Neural progenitor cell (in vitro differentiated cells): ENCODE data around the gene BMPER. TPM values are rescaled to one million over a fixed set of nuclear protein-coding genes. Genes with fewer than 3 reads are reported as not detected.

Experiments
- DNase-seq: peaks from one replicate; pipeline ENCODE4 v3.0.0-alpha.2; 2016; ENCODE audit warnings: low spot score
- H2AFZ ChIP-seq: fragments of 200-600 bp; sonication (generic); replicated peaks from 2 replicates; pipeline ENCODE4 v1.6.1; 2016; ENCODE audit warnings: antibody characterized with exemption
- H3F3A ChIP-seq: fragments of 200-600 bp; sonication (generic); 2 replicates; pipeline ENCODE4 v1.6.1; 2016; ENCODE audit warnings: antibody characterized with exemption, low read depth
- H3K27ac ChIP-seq: fragments of 200-600 bp; sonication (generic); 2 replicates; pipeline ENCODE4 v1.5.1; 2016; ENCODE audit warnings: mild to moderate bottlenecking
- H3K27me3 ChIP-seq: fragments of 200-600 bp; sonication (generic); 2 replicates; pipeline ENCODE4 v1.6.1; 2016; ENCODE audit warnings: mild to moderate bottlenecking, moderate library complexity
- H3K36me3 ChIP-seq: fragments of 200-600 bp; sonication (generic); 2 replicates; pipeline ENCODE4 v1.5.1; 2016
- H3K4me1 ChIP-seq: fragments of 200-600 bp; sonication (generic); 2 replicates; pipeline ENCODE4 v1.6.1; 2016; ENCODE audit warnings: mixed run types
- H3K4me2 ChIP-seq: fragments of 200-600 bp; sonication (generic); 2 replicates; pipeline ENCODE4 v1.6.1; 2016
- H3K4me3 ChIP-seq: fragments of 200-600 bp; sonication (generic); 2 replicates; pipeline ENCODE4 v1.5.1; 2016
- H3K79me2 ChIP-seq: fragments of 200-600 bp; sonication (generic); 2 replicates; pipeline ENCODE4 v1.6.1; 2016; ENCODE audit warnings: low read depth
- H3K9ac ChIP-seq: fragments of 200-600 bp; sonication (generic); 2 replicates; pipeline ENCODE4 v1.6.1; 2016
- H3K9me3 ChIP-seq: fragments of 200-600 bp; sonication (generic); 2 replicates; pipeline ENCODE4 v1.5.1; 2016; ENCODE audit warnings: low read depth
- H4K20me1 ChIP-seq: fragments of 200-600 bp; sonication (generic); 2 replicates; pipeline ENCODE4 v1.6.1; 2016; ENCODE audit warnings: low read depth
- H3K27ac Mint-ChIP-seq: 3 replicates; pipeline ENCODE4 v1.8.0; 2021; ENCODE audit warnings: mixed read lengths
- H3K27me3 Mint-ChIP-seq: 2 replicates; pipeline ENCODE4 v1.8.0; 2022; ENCODE audit warnings: low read depth, mild to moderate bottlenecking, inconsistent platforms, moderate library complexity, mixed read lengths; ENCODE audit not compliant: insufficient read depth
- H3K36me3 Mint-ChIP-seq: 3 replicates; pipeline ENCODE4 v1.8.0; 2021; ENCODE audit warnings: mixed read lengths
- H3K4me1 Mint-ChIP-seq: 3 replicates; pipeline ENCODE4 v1.8.0; 2021; ENCODE audit warnings: mixed read lengths
- H3K4me3 Mint-ChIP-seq: 3 replicates; pipeline ENCODE4 v1.8.0; 2021; ENCODE audit warnings: mild to moderate bottlenecking, moderate library complexity, mixed read lengths
- H3K9me3 Mint-ChIP-seq: 3 replicates; pipeline ENCODE4 v1.8.0; 2020; ENCODE audit warnings: mixed read lengths
- CTCF ChIP-seq: fragments of 200-600 bp; sonication (generic); IDR thresholded peaks from 2 replicates; pipeline ENCODE4 v1.5.1; 2017; ENCODE audit warnings: antibody characterized with exemption, mild to moderate bottlenecking
- EZH2 ChIP-seq: fragments of 200-600 bp; sonication (generic); IDR thresholded peaks from 2 replicates; pipeline ENCODE4 v1.6.1; 2017; ENCODE audit warnings: antibody characterized with exemption, mild to moderate bottlenecking, moderate library complexity
- EZH2phosphoT487 ChIP-seq: fragments of 200-600 bp; sonication (generic); IDR thresholded peaks from 2 replicates; pipeline ENCODE4 v1.6.1; 2017; ENCODE audit warnings: antibody characterized with exemption
- total RNA-seq: library from RNA; depleted of rRNA; stranded (reverse); fragments of >200 nt; gene quantifications from 2 replicates; pipeline ENCODE4 v1.2.3, GENCODE V29; 2015; ENCODE audit warnings: low replicate concordance

Gene BMPER
- total RNA-seq, 1 donor from 2014 or later, result 1.2 TPM

GRCh38 chr7:33950047-33950714 is 44.8 kb downstream of the BMPER start:
- no peaks in the 10 kb centered on the region for H3K36me3 Mint-ChIP-seq
- H3K27me3 Mint-ChIP-seq, result peaks cover 7% of the 10 kb centered on the region
- no peaks in the 10 kb centered on the region for H4K20me1 ChIP-seq
- H3K27me3 ChIP-seq, result no peaks in the 10 kb centered on the region
- no peak overlapping the region for H2AFZ ChIP-seq
- no peaks in the 10 kb centered on the region for H3K79me2 ChIP-seq
- TF ChIP-seq EZH2phosphoT487 (no peak), EZH2 (no peak), CTCF (no peak)
- H3K9ac ChIP-seq, result no peak overlapping the region
- H3K27ac ChIP-seq, result no peak overlapping the region
- no peak overlapping the region for H3K4me3 Mint-ChIP-seq
- H3F3A ChIP-seq, result no peaks in the 10 kb centered on the region
- no peaks in the 10 kb centered on the region for H3K9me3 ChIP-seq
- H3K4me1 ChIP-seq, result peaks cover 2% of the 10 kb centered on the region
- no peak overlapping the region for H3K4me2 ChIP-seq
- H3K27ac Mint-ChIP-seq, result no peak overlapping the region
- H3K36me3 ChIP-seq, result no peaks in the 10 kb centered on the region
- H3K9me3 Mint-ChIP-seq, result no peaks in the 10 kb centered on the region
- no peak for DNase-seq
- peaks cover 6% of the 10 kb centered on the region for H3K4me1 Mint-ChIP-seq
- no peak overlapping the region for H3K4me3 ChIP-seq

GRCh38 chr7:33952824-33953223 is 47.5 kb downstream of the BMPER start:
- Histone ChIP-seq H3K27ac (no peak overlapping the region), H3K4me3 (no peak overlapping the region), H3F3A (no peaks in the 10 kb centered on the region), H4K20me1 (no peaks in the 10 kb centered on the region), H3K27me3 (no peaks in the 10 kb centered on the region), H3K4me1 (no peaks in the 10 kb centered on the region), H3K79me2 (no peaks in the 10 kb centered on the region), H3K4me2 (no peak overlapping the region), H2AFZ (no peak overlapping the region), H3K9ac (no peak overlapping the region), H3K9me3 (no peaks in the 10 kb centered on the region), H3K36me3 (no peaks in the 10 kb centered on the region)
- Mint-ChIP-seq H3K9me3 (no peaks in the 10 kb centered on the region), H3K36me3 (no peaks in the 10 kb centered on the region), H3K27ac (no peak overlapping the region), H3K27me3 (peaks cover 5% of the 10 kb centered on the region), H3K4me3 (no peak overlapping the region), H3K4me1 (no peaks in the 10 kb centered on the region)
- no peak for DNase-seq
- TF ChIP-seq EZH2phosphoT487 (no peak), EZH2 (no peak), CTCF (no peak)

GRCh38 chr7:33958104-33958503 is 52.8 kb downstream of the BMPER start:
- H3K79me2 ChIP-seq, result no peaks in the 10 kb centered on the region
- Mint-ChIP-seq H3K9me3 (no peaks in the 10 kb centered on the region), H3K4me3 (no peak overlapping the region), H3K27me3 (no peaks in the 10 kb centered on the region), H3K36me3 (no peaks in the 10 kb centered on the region), H3K4me1 (no peaks in the 10 kb centered on the region), H3K27ac (no peak overlapping the region)
- H3K4me3 ChIP-seq, result no peak overlapping the region
- no peak overlapping the region for H3K9ac ChIP-seq
- H3K4me2 ChIP-seq, result no peak overlapping the region
- no peaks in the 10 kb centered on the region for H3F3A ChIP-seq
- no peaks in the 10 kb centered on the region for H3K36me3 ChIP-seq
- H3K4me1 ChIP-seq, result no peaks in the 10 kb centered on the region
- no peak for DNase-seq
- H3K27ac ChIP-seq, result no peak overlapping the region
- no peak for TF ChIP-seq CTCF
- no peak for TF ChIP-seq EZH2
- TF ChIP-seq EZH2phosphoT487, result no peak
- H3K27me3 ChIP-seq, result no peaks in the 10 kb centered on the region
- H2AFZ ChIP-seq, result no peak overlapping the region
- no peaks in the 10 kb centered on the region for H4K20me1 ChIP-seq
- no peaks in the 10 kb centered on the region for H3K9me3 ChIP-seq
